RWPE2 (cell line): Measurements from ENCODE around the gene SUSD6.

Source experiments
- ATAC-seq: fragments of 200-7000 bp; cut with Tn5 transposase; 3 replicates; pipeline ENCODE4 v1.9.1; 2021; ENCODE audit warnings: low read depth
- DNase-seq: peaks from one replicate; pipeline ENCODE4 v3.0.0-alpha.2; 2020; ENCODE audit warnings: low spot score
- H3K27ac ChIP-seq: fragments of 450-650 bp; 2 replicates; pipeline ENCODE4 v1.5.1; 2017; ENCODE audit warnings: mild to moderate bottlenecking; ENCODE audit not compliant: poor library complexity, severe bottlenecking
- H3K27me3 ChIP-seq: fragments of 250-450 bp; sonication (Bioruptor Pico); 2 replicates; pipeline ENCODE4 v1.5.1; 2021; ENCODE audit warnings: mild to moderate bottlenecking, moderate library complexity; ENCODE audit not compliant: insufficient read depth, poor library complexity, severe bottlenecking
- H3K36me3 ChIP-seq: fragments of 250-450 bp; sonication (Bioruptor Pico); 2 replicates; pipeline ENCODE4 v1.5.1; 2020; ENCODE audit warnings: low read depth, mild to moderate bottlenecking, moderate library complexity
- H3K4me1 ChIP-seq: fragments of 250-450 bp; sonication (Bioruptor Pico); 2 replicates; pipeline ENCODE4 v1.5.1; 2021; ENCODE audit warnings: mild to moderate bottlenecking, moderate library complexity; ENCODE audit not compliant: insufficient read depth, poor library complexity, severe bottlenecking
- H3K4me3 ChIP-seq: fragments of 250-450 bp; sonication (Bioruptor Pico); 2 replicates; pipeline ENCODE4 v1.5.1; 2021; ENCODE audit warnings: mild to moderate bottlenecking, moderate library complexity; ENCODE audit not compliant: severe bottlenecking
- H3K9me3 ChIP-seq: fragments of 250-450 bp; sonication (Bioruptor Pico); 2 replicates; pipeline ENCODE4 v1.5.1; 2021; ENCODE audit warnings: mild to moderate bottlenecking, moderate library complexity; ENCODE audit not compliant: severe bottlenecking
- TF ChIP-seq, protein P1 (sequence below): fragments of 450-650 bp; IDR thresholded peaks from one replicate; pipeline ENCODE4 v1.5.1; 2017; ENCODE audit warnings: mild to moderate bottlenecking, moderate library complexity; ENCODE audit not compliant: poor library complexity, severe bottlenecking

SUSD6 gene

DNA sequence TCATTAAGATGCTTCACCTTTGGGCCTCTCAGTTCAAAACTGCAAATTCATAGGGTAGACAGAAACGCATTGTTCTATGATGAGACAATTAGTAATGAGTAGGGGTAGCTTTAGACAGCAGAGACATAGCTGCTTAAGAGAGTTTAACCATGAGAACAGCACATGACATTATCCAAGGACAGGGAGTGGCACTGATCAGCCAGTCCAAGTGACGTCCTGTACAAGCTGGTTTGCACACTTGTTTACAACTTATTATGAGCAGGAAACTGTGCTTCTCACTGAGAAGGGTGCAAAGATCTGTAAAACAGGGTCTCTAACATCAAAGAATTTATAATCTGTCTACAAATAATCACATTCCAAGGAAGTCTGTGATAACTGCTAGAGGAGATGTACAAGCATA is 144.4 kb downstream of the SUSD6 start:
- ATAC-seq: no peak
- H3K4me1 ChIP-seq: no peaks in the 10 kb centered on the region
- TF ChIP-seq, protein P1, sequence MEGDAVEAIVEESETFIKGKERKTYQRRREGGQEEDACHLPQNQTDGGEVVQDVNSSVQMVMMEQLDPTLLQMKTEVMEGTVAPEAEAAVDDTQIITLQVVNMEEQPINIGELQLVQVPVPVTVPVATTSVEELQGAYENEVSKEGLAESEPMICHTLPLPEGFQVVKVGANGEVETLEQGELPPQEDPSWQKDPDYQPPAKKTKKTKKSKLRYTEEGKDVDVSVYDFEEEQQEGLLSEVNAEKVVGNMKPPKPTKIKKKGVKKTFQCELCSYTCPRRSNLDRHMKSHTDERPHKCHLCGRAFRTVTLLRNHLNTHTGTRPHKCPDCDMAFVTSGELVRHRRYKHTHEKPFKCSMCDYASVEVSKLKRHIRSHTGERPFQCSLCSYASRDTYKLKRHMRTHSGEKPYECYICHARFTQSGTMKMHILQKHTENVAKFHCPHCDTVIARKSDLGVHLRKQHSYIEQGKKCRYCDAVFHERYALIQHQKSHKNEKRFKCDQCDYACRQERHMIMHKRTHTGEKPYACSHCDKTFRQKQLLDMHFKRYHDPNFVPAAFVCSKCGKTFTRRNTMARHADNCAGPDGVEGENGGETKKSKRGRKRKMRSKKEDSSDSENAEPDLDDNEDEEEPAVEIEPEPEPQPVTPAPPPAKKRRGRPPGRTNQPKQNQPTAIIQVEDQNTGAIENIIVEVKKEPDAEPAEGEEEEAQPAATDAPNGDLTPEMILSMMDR: no peak
- DNase-seq: no peak
- H3K36me3 ChIP-seq: no peaks in the 10 kb centered on the region
- H3K4me3 ChIP-seq: no peak overlapping the region
- H3K27me3 ChIP-seq: no peaks in the 10 kb centered on the region
- H3K9me3 ChIP-seq: no peaks in the 10 kb centered on the region
- no peak overlapping the region for H3K27ac ChIP-seq

DNA sequence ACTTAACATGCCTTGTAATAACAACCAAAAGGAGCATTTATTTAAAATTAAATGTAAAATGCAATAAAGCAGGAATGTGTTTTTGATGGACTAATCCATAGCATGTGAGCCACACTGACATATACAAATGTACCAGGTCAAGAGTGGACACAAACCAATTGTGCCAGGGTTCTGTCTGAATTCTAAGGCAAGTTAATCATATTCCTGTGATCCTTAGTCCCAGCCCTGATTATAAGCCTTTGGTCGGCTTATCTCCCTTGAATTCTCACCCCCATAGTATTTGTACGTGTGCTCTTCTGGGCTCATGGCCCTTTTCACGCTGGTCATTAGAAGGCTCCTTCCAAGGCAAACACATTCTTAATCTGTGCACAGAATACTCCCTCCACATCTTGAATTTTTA is 144.9 kb downstream of the SUSD6 start:
- H3K27me3 ChIP-seq: no peaks in the 10 kb centered on the region
- H3K27ac ChIP-seq: no peak overlapping the region
- ATAC-seq: no peak
- no peaks in the 10 kb centered on the region for H3K36me3 ChIP-seq
- DNase-seq: no peak
- TF ChIP-seq, protein P1: no peak
- no peaks in the 10 kb centered on the region for H3K4me1 ChIP-seq
- H3K9me3 ChIP-seq: no peaks in the 10 kb centered on the region
- H3K4me3 ChIP-seq: no peak overlapping the region

DNA sequence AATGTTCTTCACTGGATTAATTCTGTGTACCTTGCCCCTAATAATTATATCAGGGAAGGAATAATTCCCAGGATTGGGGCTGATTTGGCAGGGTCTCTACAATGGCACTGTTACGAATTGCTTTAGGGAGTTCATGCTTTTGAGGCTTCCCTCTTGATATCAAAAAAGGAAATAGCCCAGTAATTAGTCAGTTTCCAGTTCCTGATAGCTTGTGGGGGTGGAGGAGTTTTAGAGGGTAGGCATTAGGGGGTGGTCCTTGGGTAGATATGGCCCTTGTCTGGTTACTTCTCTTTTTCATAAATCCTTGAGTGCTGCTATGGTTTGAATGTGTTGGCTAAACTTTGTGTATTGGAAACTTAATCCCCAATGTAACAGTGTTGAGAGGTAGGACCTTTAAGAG is 149.4 kb downstream of the SUSD6 start:
- DNase-seq: no peak
- no peaks in the 10 kb centered on the region for H3K36me3 ChIP-seq
- ATAC-seq: no peak
- no peaks in the 10 kb centered on the region for H3K27me3 ChIP-seq
- no peaks in the 10 kb centered on the region for H3K4me1 ChIP-seq
- no peak overlapping the region for H3K27ac ChIP-seq
- TF ChIP-seq, protein P1: no peak
- no peak overlapping the region for H3K4me3 ChIP-seq
- H3K9me3 ChIP-seq: no peaks in the 10 kb centered on the region

DNA sequence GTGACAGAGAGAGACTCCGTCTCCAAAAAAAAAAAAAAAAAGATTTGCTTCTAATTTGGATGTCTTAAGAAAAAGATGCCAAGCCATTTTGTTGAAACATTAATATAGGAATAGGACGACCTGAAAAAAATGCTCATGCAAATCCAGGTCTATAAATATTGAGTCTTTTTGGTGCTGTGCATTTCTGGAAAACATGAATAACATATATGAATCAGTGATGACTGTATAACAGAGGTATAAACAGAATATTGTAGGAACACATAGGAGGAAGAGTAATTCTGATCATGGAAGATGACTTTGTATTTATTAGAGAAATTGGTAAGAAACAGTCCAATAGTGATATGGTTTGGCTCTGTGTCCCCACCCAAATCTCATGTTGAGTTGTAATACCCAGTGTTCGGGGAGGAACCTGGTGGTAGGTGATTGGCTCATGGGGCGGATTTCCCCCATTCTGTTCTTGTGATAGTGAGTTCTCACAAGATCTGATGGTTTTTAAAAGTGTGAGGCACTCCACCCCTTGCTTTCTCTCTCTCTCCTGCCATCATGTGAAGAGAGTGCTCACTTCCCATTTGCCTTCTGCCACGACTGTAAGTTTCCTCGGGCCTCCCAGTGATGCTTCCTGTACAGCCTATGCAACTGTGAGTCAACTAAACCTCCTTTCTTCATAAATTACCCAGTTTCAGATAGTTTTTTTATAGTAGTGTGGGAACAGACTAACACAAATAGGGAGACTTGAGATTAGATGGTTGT is 152.5 kb downstream of the SUSD6 start:
- no peak overlapping the region for H3K27ac ChIP-seq
- H3K4me1 ChIP-seq: peaks cover 7% of the 10 kb centered on the region
- TF ChIP-seq, protein P1: no peak
- H3K9me3 ChIP-seq: no peaks in the 10 kb centered on the region
- peaks cover 19% of the 10 kb centered on the region for H3K36me3 ChIP-seq
- DNase-seq (no peak), ATAC-seq (no peak)
- no peaks in the 10 kb centered on the region for H3K27me3 ChIP-seq
- no peak overlapping the region for H3K4me3 ChIP-seq
